HG03039 (cell line): Measurements from ENCODE around the gene TNS4.

Experiments
- ATAC-seq: cut with Tn5 transposase; IDR thresholded peaks from one replicate; pipeline ENCODE4 v1.9.1; 2021; ENCODE audit warnings: mild to moderate bottlenecking, moderate library complexity; ENCODE audit not compliant: unreplicated experiment

TNS4 gene

GRCh38 chr17:40536295-40537171, 35.1 kb upstream of the TNS4 start:
- no peak for ATAC-seq

GRCh38 chr17:40535924-40536294, 34.5 kb upstream of the TNS4 start:
- no peak for ATAC-seq

GRCh38 chr17:40535438-40535837, 34.0 kb upstream of the TNS4 start:
- no peak for ATAC-seq

GRCh38 chr17:40534371-40535189, 33.2 kb upstream of the TNS4 start:
- no peak for ATAC-seq

- ATAC-seq, result no peak
Measured at GRCh38 chr17:40533896-40534295, 32.5 kb upstream of the TNS4 start.

GRCh38 chr17:40532520-40533253, 31.3 kb upstream of the TNS4 start:
- ATAC-seq, result no peak

GRCh38 chr17:40531051-40531991, 29.9 kb upstream of the TNS4 start:
- no peak for ATAC-seq

- ATAC-seq, result no peak
Measured at GRCh38 chr17:40530531-40530994, 29.1 kb upstream of the TNS4 start.

- ATAC-seq, result no peak
Measured at GRCh38 chr17:40529991-40530390, 28.6 kb upstream of the TNS4 start.

GRCh38 chr17:40528692-40529417, 27.4 kb upstream of the TNS4 start:
- ATAC-seq, result no peak

GRCh38 chr17:40526668-40527067, 25.2 kb upstream of the TNS4 start:
- no peak for ATAC-seq

GRCh38 chr17:40525294-40525693, 23.9 kb upstream of the TNS4 start:
- no peak for ATAC-seq

GRCh38 chr17:40524243-40524965, 23.0 kb upstream of the TNS4 start:
- no peak for ATAC-seq

GRCh38 chr17:40522961-40523310, 21.5 kb upstream of the TNS4 start:
- ATAC-seq, result no peak

- no peak for ATAC-seq
Measured at GRCh38 chr17:40522250-40522960, 21.0 kb upstream of the TNS4 start.

- no peak for ATAC-seq
Measured at GRCh38 chr17:40520991-40521453, 19.6 kb upstream of the TNS4 start.

GRCh38 chr17:40519089-40519775, 17.8 kb upstream of the TNS4 start:
- no peak for ATAC-seq
